Amniotic epithelial cell (primary cell): ENCODE results near the gene CSRNP2.
A peak's percentile ranks its signal among the peaks of the same experiment; 100 is the strongest.

Source experiments
- DNase-seq: peaks from one replicate; pipeline ENCODE4 v3.0.0-alpha.2; 2010; ENCODE audit warnings: low read depth

CSRNP2 gene

DNA sequence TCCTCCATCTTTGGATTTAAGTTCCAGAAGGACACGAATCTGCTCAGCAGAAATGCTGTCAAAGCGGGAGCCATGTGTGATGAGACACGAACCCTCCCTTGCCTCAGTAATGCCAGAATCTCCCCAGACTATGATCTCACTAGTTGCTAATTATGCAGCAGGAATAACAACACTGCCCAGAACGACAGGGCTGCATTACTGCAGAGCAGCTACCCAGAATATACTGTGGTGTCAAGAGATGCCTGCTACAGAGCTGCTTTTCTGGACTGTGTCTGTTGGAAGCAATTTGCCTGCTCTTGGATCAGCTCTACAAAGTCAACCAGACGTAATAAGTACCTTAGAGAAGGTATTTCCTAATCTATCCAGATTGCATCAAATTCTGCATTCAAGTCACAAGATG lies 5.5 kb downstream of the CSRNP2 start:
- peak; percentile 72 for DNase-seq

DNA sequence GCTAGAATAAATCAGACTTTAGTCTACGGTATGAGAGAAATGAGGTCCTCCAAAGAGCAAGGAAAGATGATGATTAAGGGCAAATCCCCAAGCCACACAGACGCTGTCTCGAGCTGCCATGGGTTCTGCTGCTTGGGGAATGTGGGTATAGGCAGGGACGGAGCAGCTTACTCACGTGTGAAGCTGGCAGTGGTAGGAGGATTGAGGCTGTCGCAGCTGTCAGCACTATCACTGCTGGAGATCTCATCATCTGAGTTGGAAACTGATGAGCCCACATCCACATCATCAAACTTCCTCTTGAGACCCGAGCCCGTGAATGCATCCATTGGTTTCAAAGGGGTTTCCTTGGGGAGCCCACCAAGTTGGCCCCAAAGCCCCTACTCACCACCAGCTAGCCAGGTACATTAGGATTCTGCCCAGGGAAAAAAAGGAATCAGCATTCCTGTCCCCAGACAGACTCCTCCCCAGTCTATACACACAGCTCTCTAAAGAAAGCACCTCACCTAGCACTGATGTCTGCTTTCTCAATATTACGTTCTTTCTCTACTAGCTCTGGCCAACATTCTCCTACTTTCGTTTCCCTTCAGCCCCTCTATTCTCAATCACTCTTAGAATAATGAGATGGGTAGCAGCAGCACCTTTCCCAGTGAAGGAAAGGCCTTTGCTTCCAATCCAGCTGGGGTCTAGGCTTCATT lies 7.0 kb downstream of the CSRNP2 start:
- DNase-seq = no peak

DNA sequence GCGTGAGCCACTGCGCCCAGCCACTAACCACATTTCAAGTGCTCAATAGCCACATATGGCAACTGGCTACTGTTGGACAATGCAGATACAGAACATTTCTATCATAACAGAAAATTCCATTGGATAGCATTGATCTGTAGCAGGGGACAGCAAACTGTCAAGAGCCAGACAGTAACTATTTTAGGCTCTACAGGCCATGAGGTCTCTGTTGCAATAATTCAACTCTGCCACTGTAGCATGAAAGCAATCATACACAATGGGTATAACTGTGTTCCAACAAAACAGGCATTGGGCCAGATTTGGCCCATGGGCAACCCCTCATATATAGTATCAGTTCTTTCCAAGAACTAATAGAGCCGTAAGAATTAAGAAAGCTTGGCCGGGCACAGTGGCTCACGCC lies 8.0 kb downstream of the CSRNP2 start:
- no peak for DNase-seq

DNA sequence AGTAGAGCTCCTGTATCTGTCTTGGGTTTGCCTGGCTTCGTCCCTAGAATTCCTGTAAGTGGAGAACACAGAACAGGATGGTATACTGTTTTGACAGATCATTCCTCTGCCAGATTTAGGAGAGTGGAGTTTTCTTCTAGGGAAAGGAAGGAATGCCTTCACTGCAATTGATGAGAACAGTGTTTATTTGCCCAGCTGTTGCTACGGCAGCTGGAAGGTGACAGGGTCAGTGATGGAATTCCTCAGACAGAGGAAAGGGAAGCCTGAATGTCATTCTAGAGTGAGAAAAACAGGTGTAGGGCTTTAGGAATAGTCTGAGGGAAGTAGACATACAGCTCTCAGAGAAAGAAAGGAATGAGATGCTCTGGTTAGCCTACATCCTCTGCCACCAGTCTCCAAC lies 11.7 kb downstream of the CSRNP2 start:
- DNase-seq = no peak

DNA sequence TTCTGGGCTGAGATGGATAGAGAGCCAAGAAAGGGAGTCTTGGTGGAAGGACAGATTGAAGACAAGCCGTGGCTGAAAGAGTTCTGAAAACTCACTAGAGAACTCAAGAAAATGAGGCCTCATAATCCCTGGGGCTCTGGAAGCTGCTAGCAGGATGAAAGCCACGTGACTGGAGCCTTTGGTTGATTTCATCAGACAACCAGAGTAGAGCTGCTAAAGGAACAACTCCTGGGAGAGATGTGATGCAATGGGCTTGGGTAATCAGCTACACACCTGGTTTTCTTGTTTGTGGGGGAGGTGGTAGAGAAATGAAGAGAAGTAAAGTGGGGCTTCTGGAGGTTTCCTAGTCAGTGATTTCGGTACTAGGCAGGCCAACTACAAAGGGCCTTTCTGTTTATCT lies 13.4 kb downstream of the CSRNP2 start:
- DNase-seq = peak; percentile 98

DNA sequence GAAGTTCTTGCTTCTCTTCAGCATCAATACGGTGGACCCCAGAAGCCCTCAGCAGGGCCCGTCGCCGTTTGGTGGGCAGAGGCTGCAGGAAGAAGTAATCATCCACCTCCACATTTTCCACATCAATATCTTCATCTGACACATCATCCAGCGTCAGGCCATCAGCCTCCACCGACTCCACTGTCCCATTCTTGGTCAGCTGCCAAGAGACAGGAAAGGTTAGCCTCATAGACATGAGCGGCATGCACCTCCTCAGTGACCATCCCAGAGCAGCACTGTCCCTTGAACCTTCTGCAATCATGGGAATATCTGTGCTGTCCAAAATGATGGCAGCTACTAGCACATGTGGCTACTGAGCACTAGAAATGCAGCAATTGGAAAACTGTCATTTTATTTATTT lies 15.6 kb downstream of the CSRNP2 start:
- DNase-seq = no peak

DNA sequence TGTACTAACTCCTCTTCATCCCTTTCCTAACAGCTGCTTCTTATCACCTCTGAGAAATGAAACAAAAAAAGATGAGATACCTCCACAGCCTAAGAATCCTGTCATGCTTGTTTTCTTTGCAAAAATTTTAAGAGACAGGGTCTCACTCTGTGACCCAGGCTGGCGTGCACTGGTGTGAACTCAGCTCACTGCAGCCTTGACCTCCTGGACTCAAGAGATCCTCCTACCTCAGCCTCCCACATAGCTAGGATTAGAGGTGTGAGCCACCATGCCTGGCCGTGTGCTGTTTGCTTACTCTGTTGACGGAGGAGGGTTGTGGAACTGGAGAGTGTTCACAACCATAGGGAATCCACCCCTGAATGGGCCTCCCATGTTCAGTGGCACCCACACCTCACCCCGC lies 16.2 kb downstream of the CSRNP2 start:
- DNase-seq = no peak

DNA sequence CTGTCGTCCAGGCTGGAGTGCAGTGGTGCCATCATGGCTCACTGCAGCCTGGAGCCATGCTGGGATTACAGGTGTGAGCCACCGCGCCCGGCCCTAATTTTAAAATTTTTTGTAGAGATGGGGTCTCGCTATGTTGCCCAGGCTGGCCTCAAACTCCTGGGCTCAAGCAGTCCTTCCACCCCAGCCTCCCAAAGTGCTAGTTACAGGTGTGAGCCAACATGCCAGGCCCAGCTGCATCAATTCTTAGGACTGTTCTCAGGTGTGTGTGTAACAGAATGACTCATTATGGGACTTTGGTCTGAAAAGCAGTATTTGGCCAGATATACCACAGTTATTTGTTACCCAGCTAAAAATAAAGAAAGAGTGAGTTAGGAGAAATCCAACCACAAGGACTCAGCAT lies 17.9 kb downstream of the CSRNP2 start:
- no peak for DNase-seq

DNA sequence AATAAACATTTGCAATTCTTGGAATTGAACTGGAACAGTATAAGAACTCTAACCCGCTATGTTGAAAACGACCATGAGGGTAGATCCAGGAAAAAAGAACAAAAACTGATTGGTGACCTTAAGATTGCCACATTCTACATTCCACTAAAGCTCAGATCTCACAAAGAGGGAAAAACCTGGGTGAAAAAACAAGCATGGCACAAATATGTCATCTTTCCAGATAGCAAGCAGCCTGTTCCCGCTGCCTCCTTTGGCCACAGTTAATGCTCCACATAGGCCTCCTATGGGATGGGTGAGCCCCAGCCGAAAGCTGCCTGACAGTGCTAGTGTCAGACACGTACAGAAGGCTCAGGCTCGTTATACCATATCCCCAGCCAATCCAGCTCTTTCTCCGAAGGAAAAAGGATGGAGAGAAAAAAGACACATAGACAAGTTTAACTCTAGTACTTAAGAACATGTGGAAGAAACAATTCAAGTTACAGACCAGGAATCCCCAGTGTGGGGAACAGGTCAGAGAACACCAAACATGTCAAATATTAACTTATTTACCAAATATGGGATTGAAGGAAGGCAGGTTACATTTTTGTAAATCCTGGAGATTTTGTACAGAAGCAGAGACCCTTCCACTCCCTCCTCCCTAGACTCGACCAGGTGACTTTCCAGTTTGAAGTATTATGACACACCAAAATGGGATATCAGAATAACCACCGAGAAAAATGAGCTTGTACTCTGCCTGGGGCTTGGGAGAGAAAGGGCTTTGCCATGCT lies 20.6 kb downstream of the CSRNP2 start:
- no peak for DNase-seq

DNA sequence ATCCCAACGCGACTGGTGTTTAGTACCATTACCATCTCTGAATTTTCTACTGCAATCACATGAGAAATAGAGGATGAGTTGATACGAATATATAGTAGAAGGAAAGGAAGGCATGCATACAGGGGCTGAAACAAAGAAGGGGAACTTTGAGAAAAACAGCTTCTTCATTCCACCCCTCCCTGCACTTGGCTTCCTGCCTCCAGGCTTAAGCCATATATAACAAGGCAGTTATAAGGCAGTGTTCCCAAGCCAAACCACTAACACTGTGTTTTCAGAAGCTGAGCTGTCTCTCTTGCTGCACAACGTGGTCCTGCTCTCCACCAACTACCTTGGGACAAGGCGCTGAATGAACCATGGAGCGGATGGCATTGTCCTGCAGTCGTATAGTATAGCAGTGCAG lies 24.3 kb downstream of the CSRNP2 start:
- DNase-seq = no peak

DNA sequence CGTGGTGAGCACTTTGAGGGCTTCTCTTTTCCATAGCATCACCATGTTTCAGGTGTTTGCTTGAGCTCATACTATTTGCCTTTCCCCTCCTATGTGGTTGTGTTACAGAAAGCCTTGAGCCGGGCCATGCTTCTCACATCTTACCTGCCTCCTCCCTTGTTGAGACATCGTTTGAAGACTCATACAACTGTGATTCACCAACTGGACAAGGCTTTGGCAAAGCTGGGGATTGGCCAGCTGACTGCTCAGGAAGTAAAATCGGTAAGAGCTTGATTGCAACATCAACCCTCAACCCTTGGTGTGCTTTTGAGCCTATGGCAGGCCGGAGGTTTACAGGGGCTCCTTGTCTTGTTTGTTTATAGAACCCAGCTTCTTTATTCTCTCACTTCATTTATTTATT lies 27.2 kb downstream of the CSRNP2 start:
- DNase-seq = peak; percentile 95

DNA sequence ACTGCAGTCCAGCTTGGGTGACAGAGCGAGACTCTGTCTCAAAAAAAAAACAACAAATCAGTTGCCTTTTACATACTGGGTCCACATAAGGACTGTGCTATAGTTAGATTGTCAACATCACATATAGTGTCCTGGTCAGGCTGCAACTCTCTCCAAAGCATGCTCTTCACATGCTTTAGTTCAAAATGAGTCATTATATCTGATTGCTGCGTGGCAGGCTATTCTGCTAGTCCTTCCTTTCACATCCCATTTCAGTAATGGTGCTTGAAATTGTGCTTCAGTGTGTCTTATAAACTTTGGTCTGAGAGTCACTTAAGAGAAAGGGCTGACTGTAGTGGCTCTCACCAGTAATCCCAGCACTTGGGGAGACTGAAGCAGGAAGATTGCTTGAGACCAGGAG lies 28.3 kb downstream of the CSRNP2 start:
- DNase-seq = no peak

DNA sequence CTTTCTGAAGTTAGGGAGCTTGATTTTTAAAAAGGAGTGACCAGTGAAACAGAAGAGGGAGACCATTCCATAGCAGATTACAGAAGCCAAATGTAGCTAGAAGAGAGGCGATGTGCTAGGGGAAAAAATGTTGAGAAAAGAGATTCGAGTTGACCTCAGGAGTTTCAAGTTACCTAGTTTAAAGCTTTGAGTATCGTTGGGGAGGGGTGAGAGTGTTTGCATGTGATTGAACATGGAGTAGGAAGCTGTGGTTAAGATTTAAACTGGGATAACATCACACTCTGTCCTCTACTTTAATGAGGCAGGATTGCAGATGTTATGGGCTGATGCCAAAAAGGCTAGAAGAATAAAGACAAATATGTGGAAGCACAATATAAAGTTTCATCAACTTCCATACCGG lies 31.6 kb downstream of the CSRNP2 start:
- no peak for DNase-seq

DNA sequence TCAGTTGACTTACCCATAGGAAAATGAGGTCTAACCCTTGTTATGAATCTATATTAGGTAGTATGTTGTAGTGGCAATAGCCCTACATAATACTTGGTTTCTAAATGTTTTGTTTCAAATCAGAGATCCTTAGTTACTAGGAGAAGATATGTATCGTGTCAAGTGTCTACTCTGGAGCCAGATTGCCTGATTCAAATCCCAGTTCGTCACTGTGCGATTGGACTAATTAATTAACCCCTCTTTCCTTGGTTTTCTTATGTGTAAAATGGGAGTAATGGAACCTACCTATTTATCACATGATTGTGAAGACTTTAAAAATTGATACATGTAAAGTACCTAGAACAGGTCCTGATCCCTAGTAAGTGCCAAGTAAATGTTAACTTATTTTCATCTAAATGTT lies 33.9 kb downstream of the CSRNP2 start:
- no peak for DNase-seq

DNA sequence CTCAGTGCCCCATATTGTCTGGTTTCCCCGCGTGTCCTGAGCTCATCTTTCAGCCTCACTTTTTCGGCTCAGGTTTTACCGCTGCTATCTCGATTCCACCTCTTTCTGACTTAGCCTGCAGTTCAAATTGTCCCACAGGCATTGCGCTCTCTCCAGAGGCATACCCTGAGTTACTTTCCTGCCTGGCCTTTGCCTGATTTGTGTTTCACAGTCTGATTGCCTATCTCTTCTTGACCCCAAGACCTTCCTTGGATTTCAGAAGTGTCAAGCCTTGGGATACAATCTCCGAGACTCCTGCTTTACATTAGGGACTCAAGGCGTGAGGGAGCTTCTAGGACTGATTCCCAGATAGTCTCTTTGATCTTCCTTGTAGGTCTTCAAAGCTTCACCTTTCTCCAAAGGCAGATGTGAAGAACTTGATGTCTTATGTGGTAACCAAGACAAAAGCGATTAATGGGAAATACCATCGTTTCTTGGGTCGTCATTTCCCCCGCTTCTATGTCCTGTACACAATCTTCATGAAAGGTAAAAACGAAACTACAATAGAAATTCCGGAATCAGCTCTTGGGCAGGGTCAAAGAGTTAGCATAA lies 34.6 kb downstream of the CSRNP2 start:
- DNase-seq = no peak

DNA sequence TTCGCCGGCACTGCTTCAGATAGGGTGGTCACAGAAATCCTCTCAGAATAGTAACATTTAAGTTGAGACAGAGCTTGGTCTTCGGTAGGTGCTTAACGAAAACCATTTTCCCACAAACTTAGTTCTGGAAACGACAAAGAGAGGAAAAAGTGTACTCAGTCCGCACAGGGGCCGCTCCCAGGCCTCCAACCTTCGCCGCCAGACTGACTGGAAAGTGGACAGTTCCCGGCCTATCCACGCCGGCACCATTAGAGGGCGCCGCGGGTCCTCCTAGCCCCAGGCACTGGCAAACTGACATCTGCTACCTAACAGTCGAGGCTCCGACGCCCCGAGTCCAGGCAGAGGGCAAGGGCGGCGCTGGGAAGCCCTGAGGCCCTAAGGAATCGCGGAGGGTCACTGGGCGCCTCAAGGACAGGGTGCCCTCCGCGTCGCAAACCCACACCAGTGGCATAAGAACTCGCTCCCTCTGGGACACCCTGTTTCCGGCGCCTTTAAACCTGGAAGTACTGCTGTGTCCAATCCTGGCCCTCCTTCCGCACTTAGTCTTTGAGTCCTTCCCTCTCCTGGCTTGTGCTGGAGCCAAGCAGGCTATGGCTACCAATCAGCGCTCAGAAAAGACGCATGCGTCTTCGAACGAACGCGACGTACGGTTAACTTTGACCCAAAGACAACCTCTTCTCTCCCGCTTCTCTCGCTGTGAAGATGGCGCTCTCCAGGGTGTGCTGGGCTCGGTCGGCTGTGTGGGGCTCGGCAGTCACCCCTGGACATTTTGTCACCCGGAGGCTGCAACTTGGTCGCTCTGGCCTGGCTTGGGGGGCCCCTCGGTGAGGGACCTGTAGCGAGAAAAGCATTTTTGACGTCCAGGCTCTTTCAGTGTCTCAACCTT lies 35.5 kb downstream of the CSRNP2 start, which contains the start of gene LETMD1:
LETMD1 (plus strand) TSS at position 673 of the 886 bp plus-strand sequence; CDS start at position 703, 30 bp downstream.
- DNase-seq = peak; percentile 98

DNA sequence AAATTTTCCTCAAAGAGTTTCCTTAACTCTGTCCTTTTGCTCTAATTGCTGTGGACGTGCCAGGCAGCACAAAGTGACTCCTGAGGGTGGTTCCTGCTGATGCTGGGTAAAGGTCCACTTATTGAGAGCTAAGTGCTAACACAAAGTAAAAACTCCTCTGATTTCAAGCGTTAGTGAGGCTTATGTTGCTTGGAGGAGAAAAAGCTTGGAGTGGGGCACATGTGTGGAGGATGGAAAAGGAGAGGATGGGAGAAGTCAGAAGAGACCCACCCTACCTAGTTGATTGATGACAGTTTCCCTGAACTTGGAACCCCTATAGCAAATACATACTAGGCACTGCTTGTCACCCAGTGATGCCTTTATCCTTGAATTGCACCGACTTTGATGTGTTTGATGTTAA lies 47.1 kb downstream of the CSRNP2 start:
- no peak for DNase-seq

DNA sequence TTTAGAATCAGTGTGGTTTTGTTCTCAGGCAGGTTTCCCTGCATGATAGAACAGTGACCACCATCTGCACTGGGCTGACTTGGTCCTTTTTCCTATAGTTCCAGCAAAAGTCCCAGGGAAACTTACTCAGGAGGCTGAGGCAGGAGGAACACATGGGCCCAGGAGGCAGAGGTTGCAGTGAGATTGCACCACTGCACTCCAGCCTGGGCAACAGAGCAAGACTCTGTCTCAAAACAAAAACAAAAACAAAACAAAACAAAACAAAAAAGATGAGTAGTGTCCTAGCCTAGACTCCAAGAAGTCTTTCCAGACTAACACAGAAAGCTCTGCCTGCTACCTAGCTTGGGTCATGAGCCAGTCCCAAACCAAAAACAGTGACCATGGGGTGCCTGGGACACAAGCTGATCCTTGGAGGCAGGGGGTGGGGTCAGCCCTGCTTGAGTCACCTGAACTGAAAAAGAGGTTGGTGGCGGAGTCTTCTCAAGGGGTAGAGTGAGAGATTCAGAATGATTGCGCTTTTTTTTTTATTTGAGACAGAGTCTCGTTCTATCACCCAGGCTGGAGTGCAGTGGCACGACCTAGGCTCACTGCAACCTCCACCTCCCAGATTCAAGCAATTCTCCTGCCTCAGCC lies 49.8 kb downstream of the CSRNP2 start:
- no peak for DNase-seq

DNA sequence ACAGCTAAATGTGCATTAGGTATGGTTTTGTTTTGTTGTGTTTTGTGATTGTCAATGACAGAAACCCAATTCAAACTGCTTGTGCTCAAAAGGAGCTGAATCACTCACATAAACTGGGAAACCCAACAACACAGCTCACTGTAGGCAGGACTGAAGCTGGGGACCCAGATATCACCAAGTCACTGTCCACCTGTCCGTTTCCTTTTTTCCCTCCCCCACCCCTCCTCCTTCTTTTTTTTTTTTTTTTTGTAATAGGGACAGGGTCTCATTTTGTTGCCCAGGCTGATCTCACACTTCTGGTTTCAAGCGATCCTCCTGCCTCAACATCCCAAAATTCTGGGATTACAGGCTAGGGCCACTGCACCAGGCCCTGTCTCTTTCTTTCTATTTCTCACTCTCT lies 50.3 kb downstream of the CSRNP2 start:
- DNase-seq = no peak

DNA sequence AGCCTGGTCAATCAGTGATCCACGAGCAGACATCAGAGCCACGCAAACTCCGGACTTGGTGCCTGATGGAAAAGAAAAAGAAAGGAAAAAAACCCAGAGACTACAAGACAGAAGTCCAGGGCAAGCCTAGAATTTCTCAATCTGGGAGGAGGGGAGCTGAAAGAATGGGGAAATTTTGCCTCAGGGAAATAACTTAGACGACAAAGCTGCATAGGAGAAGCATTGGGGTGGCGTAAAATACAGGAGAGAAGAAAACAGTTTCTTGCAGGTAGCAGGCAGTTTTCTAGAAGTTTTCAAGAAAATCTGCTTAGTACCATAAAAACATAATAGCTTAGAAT lies 54.6 kb downstream of the CSRNP2 start:
- peak; percentile 24 for DNase-seq

DNA sequence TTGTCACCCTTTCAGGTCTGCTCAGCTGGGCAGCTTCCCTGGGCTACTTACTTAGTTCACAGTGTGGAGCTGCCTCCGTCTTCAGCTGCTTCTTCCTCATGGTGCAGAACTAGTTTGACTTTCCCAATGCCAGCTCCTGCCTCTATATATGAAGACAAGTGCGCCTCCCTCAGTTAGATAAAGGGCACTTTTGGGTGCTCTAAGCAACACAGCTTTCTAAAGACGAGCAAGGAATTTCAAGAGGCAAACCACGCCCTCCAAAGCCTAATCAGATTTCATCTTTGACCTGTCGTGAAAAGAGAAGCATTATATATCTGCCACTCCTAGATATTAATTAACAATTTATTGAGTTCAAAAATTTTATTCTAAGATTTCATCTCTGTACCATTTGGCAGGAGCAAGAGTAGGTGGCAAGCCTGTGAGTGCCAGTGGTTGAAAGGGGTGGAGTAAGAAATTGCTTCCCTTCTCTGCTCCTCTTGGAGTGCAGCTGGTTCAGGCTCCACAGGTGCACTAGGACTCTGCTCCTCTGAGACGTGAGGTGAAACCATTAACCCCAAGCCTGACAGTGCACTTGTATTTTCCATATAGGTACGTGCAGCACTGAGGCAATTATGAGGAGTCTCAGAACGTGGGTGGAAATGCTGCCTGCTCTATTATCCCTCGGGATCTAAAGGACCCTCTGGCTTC lies 55.1 kb downstream of the CSRNP2 start:
- peak; percentile 77 for DNase-seq
